Memory B cell (primary cell): ENCODE data around the gene METAP1.
"Not testable (repeated sequence)": the region's sequence is repeated elsewhere in the genome, so short reads cannot be mapped to it uniquely, and the experiment has no call there.

Experiments
- ATAC-seq: fragments of 150-1000 bp; cut with Tn5 transposase; 2 replicates; pipeline ENCODE4 v1.10.0; 2021; ENCODE audit warnings: low read depth, mild to moderate bottlenecking, moderate library complexity
- DNase-seq, 2 donors: peaks; one replicate each; pipeline ENCODE4 v3.0.0; 2022; ENCODE audit warnings: low spot score in 2 of 2
- H3K27ac Mint-ChIP-seq: one replicate; pipeline ENCODE4 v1.8.0; 2022; ENCODE audit warnings: mild to moderate bottlenecking, moderate library complexity, mixed read lengths
- H3K27me3 Mint-ChIP-seq: one replicate; pipeline ENCODE4 v1.8.0; 2022; ENCODE audit warnings: mixed read lengths
- H3K36me3 Mint-ChIP-seq: one replicate; pipeline ENCODE4 v1.8.0; 2022; ENCODE audit warnings: mild to moderate bottlenecking, mixed read lengths
- H3K4me1 Mint-ChIP-seq: one replicate; pipeline ENCODE4 v1.8.0; 2022; ENCODE audit warnings: mixed read lengths
- H3K4me3 Mint-ChIP-seq: one replicate; pipeline ENCODE4 v1.8.0; 2022; ENCODE audit warnings: mild to moderate bottlenecking, moderate library complexity, mixed read lengths
- H3K9me3 Mint-ChIP-seq: one replicate; pipeline ENCODE4 v1.8.0; 2022; ENCODE audit warnings: mixed read lengths

Gene METAP1

DNA sequence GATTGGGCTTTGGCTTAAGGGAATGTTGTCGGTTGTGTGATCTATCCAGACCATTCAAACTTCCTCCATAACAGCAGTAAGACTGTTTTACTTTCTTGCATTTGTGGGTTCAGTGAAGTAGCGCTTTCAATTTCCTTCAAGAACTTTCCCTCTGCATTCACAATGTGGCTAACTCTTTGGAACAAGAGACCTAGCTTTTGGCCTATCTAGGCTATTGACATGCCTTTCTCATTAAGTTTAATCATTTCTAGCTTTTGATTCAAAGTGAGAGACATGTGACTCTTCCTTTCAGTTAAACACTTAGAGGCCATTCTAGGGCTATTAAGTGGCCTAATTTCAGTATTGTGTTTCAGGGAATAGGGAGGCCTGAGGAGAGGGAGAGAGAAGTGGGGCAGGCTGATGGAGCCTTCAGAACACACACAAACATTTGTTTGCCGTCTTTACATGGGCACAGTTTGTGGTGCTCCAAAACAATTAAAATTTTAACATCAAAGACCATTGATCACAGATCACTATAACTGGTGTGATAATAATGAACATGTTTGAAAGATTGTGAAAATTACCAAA, 59.0 kb downstream of the METAP1 start:
- ATAC-seq (no peak), DNase-seq (no peak)
- no peak overlapping the region for H3K4me3 Mint-ChIP-seq
- no peaks in the 10 kb centered on the region for H3K9me3 Mint-ChIP-seq
- H3K4me1 Mint-ChIP-seq: peaks cover 12% of the 10 kb centered on the region
- peaks cover 23% of the 10 kb centered on the region for H3K36me3 Mint-ChIP-seq
- H3K27me3 Mint-ChIP-seq: no peaks in the 10 kb centered on the region
- H3K27ac Mint-ChIP-seq: peak overlapping the region; percentile 84

DNA sequence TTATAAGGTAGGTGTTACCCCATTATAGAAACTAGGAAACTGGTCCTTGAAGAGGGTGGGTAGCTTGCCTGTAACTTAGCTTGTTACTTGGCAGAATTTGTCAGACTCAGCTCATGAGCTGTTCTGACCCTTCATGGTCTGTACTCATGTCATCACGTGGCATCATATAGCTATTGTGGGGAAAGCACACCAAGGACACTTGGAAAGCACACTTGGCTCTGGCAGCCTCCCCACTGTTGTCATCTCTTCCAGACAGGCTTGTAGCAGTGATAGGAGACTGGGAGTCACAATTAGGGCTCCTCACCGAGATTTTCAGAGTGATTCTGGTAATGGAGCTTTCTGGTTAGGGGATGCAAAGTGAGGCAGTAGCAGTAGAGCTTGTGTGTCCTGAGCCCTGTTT, 62.7 kb downstream of the METAP1 start:
- H3K4me1 Mint-ChIP-seq: peaks cover 11% of the 10 kb centered on the region
- no peak for ATAC-seq
- H3K27ac Mint-ChIP-seq: no peak overlapping the region
- H3K4me3 Mint-ChIP-seq: no peak overlapping the region
- no peak for DNase-seq
- H3K27me3 Mint-ChIP-seq: no peaks in the 10 kb centered on the region
- peaks cover 21% of the 10 kb centered on the region for H3K36me3 Mint-ChIP-seq
- no peaks in the 10 kb centered on the region for H3K9me3 Mint-ChIP-seq

DNA sequence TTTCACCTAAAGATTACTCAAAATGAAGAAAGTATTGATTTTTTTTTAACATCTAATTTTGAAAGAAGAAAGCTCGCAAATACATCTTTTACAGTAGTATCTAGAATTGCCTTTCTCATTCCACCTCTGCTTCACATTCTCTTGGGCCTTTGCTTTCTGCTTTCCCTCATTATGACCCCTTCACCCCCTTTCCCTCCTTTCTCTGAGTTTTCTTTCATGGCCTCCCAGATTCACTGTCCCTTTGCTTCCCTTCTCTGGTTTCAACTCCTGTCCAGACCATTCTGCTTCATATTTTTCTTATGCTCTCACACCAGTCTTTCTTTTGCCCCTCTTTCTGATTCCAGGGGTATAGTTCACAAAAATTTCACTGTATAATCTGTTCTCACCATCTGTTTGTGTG, 64.0 kb downstream of the METAP1 start:
- Mint-ChIP-seq H3K36me3 (peaks cover 21% of the 10 kb centered on the region), H3K27ac (peak overlapping the region; percentile 14), H3K27me3 (no peaks in the 10 kb centered on the region), H3K4me1 (peaks cover 8% of the 10 kb centered on the region), H3K4me3 (no peak overlapping the region), H3K9me3 (no peaks in the 10 kb centered on the region)
- ATAC-seq: no peak
- no peak for DNase-seq

DNA sequence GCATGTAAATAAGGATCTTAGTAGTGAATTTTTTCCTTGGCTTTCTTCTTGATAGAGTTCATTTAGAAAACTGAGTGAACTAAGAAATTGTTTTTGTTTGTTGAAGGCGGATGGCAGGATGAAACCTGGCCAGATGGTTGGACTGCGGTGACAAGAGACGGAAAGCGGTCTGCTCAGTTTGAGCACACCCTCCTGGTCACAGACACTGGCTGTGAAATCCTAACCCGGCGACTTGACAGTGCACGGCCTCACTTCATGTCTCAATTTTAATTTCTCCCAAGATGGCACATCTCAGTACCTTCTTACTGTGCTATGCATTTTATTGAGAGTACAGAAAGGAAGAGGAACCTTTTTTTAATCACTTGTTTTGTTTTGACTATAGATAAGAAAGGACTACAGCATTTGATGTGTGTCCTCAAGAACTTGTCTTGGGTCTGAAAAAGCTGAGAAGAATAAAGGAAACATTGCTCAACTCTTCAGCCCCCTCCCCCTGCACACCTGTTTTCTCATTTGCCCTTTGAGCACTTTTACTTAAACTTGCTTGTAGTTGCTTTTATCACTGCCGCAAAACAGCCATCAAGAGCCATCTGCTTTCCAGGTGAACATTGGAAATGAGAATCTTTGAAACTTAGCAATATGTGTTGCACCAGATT, 65.7 kb downstream of the METAP1 start:
- ATAC-seq (no peak), DNase-seq (no peak)
- peaks cover 5% of the 10 kb centered on the region for H3K4me1 Mint-ChIP-seq
- peak overlapping the region; percentile 62 for H3K27ac Mint-ChIP-seq
- H3K9me3 Mint-ChIP-seq: peaks cover 1% of the 10 kb centered on the region
- H3K4me3 Mint-ChIP-seq: no peak overlapping the region
- H3K27me3 Mint-ChIP-seq: no peaks in the 10 kb centered on the region
- H3K36me3 Mint-ChIP-seq: peaks cover 23% of the 10 kb centered on the region

DNA sequence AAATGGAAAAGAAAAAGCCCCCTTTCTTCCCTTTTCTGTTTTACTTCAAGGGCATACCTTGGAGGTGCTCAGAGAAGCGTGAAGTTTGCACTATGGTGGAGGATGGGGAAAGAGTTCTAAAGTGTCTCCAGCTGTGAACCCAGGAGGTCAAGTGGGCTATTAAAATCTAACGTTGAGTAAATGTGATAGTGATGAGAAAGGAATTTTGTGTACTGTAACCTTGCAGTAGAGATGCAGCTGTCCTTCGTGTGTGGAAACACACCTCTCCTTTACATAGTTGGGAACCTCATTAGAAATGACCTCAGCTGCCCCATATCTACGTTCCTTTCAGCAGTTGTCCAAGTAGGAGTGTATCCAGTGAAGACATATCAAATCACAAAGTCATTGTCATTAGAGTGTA, 66.6 kb downstream of the METAP1 start:
- Mint-ChIP-seq H3K4me3 (no peak overlapping the region), H3K27ac (peak overlapping the region; percentile 62), H3K4me1 (peaks cover 4% of the 10 kb centered on the region), H3K9me3 (peaks cover 1% of the 10 kb centered on the region), H3K27me3 (no peaks in the 10 kb centered on the region), H3K36me3 (peaks cover 25% of the 10 kb centered on the region)
- DNase-seq (no peak), ATAC-seq (no peak)

DNA sequence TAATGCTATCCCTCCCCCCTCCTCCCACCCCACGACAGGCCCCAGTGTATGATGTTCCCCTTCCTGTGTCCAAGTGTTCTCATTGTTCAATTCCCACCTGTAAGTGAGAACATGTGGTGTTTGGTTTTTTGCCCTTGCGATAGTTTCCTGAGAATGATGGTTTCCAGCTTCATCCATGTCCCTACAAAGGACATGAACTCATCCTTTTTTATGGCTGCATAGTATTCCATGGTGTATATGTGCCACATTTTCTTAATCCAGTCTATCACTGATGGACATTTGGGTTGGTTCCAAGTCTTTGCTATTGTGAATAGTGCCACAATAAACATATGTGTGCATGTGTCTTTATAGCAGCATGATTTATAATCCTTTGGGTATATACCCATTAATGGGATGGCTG, 70.0 kb downstream of the METAP1 start:
- not testable (repeated sequence) for DNase-seq, ATAC-seq, H3K4me1 Mint-ChIP-seq, H3K4me3 Mint-ChIP-seq, H3K9me3 Mint-ChIP-seq, H3K27me3 Mint-ChIP-seq, H3K27ac Mint-ChIP-seq
- H3K36me3 Mint-ChIP-seq: peaks cover 19% of the 10 kb centered on the region

DNA sequence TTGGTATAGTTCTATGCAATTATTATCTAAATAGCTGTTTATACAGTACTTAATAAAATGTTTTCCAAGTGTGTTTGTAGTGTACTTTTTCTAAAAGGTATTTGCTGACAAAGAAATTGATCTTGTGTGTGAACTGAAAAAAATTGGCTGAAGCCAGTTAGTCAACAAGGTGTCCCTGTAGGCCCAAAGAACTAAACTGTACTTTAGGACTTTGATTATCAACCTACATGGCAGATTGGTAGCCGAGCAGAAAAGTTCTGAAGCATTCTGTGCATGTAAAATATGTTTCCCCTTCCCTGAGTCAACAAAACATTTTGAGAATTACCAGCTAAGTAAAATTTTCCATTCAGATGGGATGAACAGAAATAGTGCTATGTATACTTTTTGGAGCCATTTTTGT, 72.1 kb downstream of the METAP1 start:
- Mint-ChIP-seq H3K27ac (peak overlapping the region; percentile 24), H3K4me3 (no peak overlapping the region), H3K36me3 (peaks cover 23% of the 10 kb centered on the region), H3K4me1 (no peaks in the 10 kb centered on the region), H3K9me3 (peaks cover 1% of the 10 kb centered on the region), H3K27me3 (no peaks in the 10 kb centered on the region)
- no peak for DNase-seq
- no peak for ATAC-seq

DNA sequence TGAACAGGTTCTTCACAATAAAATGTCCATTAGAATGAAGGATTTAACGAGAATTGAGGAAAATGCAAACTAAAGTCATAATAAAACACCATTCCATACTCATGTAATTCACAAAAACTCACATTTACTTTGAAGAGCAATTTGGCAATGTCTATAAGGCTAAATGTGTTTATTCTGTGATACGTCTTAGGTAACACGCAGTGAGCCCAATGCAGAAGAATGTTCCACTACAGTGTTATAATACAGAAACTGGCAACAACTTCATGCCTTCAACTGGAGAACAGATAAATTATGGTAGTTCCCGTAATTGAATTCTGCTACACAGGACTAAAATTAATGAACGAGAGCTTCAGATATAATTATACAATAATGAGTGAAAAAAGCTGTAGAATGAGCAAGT, 75.6 kb downstream of the METAP1 start:
- DNase-seq (no peak), ATAC-seq (no peak)
- Mint-ChIP-seq H3K9me3 (no peaks in the 10 kb centered on the region), H3K27ac (no peak overlapping the region), H3K4me3 (no peak overlapping the region), H3K4me1 (no peaks in the 10 kb centered on the region), H3K27me3 (no peaks in the 10 kb centered on the region), H3K36me3 (peaks cover 27% of the 10 kb centered on the region)

DNA sequence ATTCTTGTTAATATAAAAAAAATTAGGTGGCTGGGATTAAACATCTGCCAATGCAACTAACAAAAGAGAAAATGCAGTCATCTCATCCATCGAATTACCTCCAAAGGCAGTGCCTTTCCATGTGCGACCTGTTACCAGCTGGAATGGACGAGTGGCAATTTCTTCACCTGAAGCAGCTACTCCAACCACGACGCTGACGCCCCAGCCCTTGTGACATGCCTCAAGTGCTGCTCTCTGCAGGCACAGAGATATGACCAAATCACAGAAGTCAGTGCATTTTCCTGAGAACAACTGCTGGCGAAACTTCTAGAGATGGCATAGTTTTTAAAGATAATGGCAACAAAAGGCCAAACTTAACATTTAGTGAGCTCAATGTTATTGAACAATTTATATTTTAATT, 79.3 kb downstream of the METAP1 start:
- peaks cover 34% of the 10 kb centered on the region for H3K36me3 Mint-ChIP-seq
- H3K4me3 Mint-ChIP-seq: no peak overlapping the region
- no peaks in the 10 kb centered on the region for H3K4me1 Mint-ChIP-seq
- no peak for ATAC-seq
- no peak for DNase-seq
- no peak overlapping the region for H3K27ac Mint-ChIP-seq
- H3K9me3 Mint-ChIP-seq: no peaks in the 10 kb centered on the region
- H3K27me3 Mint-ChIP-seq: no peaks in the 10 kb centered on the region

DNA sequence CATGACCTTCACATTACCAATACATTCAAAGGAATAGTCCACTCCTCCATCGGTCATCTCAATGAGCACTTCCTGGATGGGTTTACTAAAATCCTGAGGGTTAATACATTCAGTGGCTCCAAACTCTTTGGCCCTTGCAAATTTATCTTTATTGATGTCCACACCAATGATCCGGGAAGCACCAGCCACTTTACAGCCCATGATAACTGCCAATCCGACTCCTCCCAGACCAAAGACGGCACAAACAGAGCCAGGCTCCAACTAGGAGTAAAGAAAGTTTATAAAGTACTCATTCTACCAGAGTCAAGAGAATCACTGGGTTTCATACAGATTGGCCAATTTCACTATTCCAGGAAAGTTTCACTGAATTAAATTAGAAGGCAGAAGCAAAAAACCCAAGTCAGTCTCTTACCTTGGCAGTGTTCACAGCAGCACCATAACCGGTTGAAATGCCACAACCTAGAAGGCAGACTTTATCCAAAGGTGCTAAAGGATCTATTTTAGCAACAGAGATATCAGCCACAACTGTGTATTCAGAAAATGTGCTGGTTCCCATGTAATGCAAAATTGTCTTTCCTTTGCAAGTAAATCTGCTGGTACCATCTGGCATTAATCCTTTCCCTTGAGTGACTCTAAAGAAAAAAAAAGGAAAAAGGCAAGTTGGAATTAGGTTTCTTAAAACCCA, 80.9 kb downstream of the METAP1 start:
- peaks cover 37% of the 10 kb centered on the region for H3K36me3 Mint-ChIP-seq

DNA sequence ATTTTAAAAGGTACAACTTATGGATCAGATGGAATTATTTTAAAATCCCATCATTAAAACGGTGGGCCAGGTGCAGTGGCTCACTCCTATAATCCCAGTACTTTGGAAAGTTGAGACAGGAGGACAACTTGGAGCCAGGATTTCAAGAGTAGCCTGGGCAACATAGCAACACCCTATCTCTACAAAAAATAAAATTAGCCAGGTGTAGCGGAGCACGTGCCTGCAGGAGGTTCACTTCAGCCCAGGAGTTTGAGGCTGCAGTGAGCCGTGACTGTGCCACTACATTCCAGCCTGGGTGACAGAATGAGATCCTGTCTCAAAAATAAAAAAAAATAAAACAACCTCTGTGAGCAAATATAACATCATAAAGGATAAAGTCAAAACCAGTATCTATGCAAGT, 81.7 kb downstream of the METAP1 start:
- H3K27me3 Mint-ChIP-seq: no peaks in the 10 kb centered on the region
- ATAC-seq (no peak), DNase-seq (no peak)
- peaks cover 2% of the 10 kb centered on the region for H3K4me1 Mint-ChIP-seq
- H3K9me3 Mint-ChIP-seq: no peaks in the 10 kb centered on the region
- no peak overlapping the region for H3K27ac Mint-ChIP-seq
- H3K36me3 Mint-ChIP-seq: peaks cover 38% of the 10 kb centered on the region
- no peak overlapping the region for H3K4me3 Mint-ChIP-seq

More for the DNA sequence above, 80.9 kb downstream of the METAP1 start:
- Mint-ChIP-seq H3K27ac (no peak overlapping the region), H3K4me1 (peaks cover 2% of the 10 kb centered on the region), H3K27me3 (no peaks in the 10 kb centered on the region), H3K4me3 (no peak overlapping the region), H3K9me3 (no peaks in the 10 kb centered on the region)
- DNase-seq: no peak
- no peak for ATAC-seq

DNA sequence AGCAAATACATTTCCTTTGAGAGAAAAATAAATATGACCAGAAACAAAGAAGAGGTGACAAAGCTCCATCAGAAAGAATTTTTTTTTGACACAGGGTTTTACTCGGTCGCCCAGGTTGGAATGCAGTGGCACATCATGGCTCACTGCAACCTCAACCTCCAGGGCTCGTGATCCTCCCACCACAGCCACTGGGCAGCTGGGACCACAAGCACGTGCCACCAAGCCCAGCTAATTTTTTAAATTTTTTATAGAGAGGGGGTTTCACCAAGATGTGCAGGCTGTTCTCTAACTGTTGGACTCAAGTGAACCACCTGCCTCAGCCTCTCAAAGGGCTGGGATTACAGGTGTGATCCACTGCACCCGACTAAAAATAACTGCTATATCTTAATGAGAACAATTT, 82.8 kb downstream of the METAP1 start:
- Mint-ChIP-seq H3K4me1 (peaks cover 2% of the 10 kb centered on the region), H3K4me3 (no peak overlapping the region), H3K27me3 (no peaks in the 10 kb centered on the region), H3K36me3 (peaks cover 39% of the 10 kb centered on the region), H3K27ac (no peak overlapping the region), H3K9me3 (no peaks in the 10 kb centered on the region)
- DNase-seq (no peak), ATAC-seq (no peak)

DNA sequence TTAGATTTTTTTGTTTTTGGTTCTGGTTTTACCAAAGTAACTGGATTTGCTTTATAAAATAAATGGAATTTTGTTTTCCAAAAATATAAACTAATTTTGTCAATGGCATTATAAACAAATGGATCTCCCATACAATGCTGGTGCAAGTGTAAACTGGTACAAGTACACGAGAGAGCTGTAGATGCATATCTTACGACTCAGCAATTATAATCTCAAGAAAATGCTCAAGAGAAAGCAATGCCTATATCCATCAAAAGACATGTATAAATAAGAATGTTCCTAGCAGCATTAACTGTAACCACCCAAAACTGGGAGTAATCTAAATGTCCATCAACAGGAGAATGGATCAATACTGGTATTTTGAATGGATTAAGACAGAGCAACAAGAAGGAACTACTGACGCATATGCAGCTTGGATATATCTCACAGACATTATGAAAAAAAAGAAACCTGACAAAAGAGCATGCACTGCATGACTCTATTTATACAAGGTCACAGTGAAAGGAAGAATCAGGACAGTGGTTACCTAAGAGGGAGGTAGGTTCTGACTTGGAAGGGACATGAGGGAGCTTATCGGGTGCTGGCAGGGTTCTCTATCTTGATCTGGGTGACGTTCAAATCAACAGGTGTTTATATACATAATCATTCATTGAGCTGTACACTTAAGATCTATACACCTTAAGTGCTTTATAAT, 83.6 kb downstream of the METAP1 start:
- Mint-ChIP-seq H3K27me3 (no peaks in the 10 kb centered on the region), H3K4me3 (no peak overlapping the region), H3K27ac (peak overlapping the region; percentile 50), H3K9me3 (no peaks in the 10 kb centered on the region), H3K36me3 (peaks cover 36% of the 10 kb centered on the region), H3K4me1 (peaks cover 2% of the 10 kb centered on the region)
- no peak for ATAC-seq
- no peak for DNase-seq

DNA sequence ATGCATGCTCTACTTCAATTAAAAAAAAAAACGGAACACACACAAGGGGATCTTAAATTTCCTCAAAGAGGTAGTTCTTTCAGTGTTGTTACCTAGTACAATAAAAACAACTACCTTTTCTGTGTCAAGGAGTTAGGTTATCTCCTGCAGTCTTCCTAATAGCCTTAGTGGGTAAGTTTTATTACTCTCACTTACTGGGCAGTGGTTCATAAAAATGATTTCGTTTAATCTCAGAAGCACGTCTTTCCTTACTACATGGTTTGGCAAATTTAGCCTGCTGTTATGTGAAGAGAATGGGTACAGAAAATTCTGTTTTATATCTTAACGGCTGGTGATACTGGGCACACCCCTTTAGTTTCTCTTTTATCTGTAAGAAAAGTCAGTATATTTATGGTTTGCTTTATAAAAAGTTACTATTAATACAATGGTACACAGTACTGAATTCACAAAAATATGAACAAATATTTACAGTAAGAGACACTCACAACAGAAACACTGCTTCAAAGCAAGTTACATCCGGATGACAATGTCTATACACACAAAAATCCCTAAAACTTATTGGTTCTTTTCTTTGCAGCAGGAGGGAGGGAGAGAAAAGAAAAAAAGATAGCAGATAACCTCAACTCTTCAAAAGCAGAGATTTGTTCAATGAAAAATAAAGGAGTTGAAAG, 84.2 kb downstream of the METAP1 start:
- Mint-ChIP-seq H3K4me1 (peaks cover 4% of the 10 kb centered on the region), H3K36me3 (peaks cover 37% of the 10 kb centered on the region), H3K4me3 (no peak overlapping the region), H3K9me3 (no peaks in the 10 kb centered on the region), H3K27ac (peak overlapping the region; percentile 75), H3K27me3 (no peaks in the 10 kb centered on the region)
- ATAC-seq: no peak
- no peak for DNase-seq
